Large intestine (tissue), 3 donors: ENCODE measurements around the gene GPX4. TPM values are rescaled to one million over a fixed set of nuclear protein-coding genes. Genes with fewer than 3 reads are reported as not detected.

Experiments used
- DNase-seq, 2 donors: peaks; one replicate each; pipeline versions ENCODE4 v3.0.0 to v3.0.0-alpha.2; 2013
- H3K27ac ChIP-seq: one replicate; pipeline ENCODE4 v1.5.1; 2013; ENCODE audit warnings: low read length
- H3K27me3 ChIP-seq: 2 replicates; pipeline ENCODE4 v1.6.1; 2013; ENCODE audit warnings: low read length; ENCODE audit not compliant: control insufficient read depth, insufficient read depth
- H3K36me3 ChIP-seq: 2 replicates; pipeline ENCODE4 v1.6.1; 2013; ENCODE audit warnings: low read length; ENCODE audit not compliant: control insufficient read depth, insufficient read depth
- H3K4me1 ChIP-seq: one replicate; pipeline ENCODE4 v1.6.1; 2013; ENCODE audit warnings: low read length; ENCODE audit not compliant: control insufficient read depth, insufficient read depth
- H3K4me3 ChIP-seq: one replicate; pipeline ENCODE4 v1.5.1; 2013; ENCODE audit warnings: low read length
- H3K9me3 ChIP-seq: one replicate; pipeline ENCODE4 v1.6.1; 2013; ENCODE audit warnings: mild to moderate bottlenecking, low read depth, low read length, moderate library complexity; ENCODE audit not compliant: control insufficient read depth
- WGBS: methylation state at CpG from one replicate; pipeline ENCODE4 v1.1.5; 2013; ENCODE audit warnings: low lambda C conversion rate; ENCODE audit not compliant: insufficient coverage; 5-methylcytosine and 5-hydroxymethylcytosine counted together
- polyA plus RNA-seq: library from polyadenylated mRNA; unstranded; fragments of 120-200 nt; gene quantifications from one replicate; pipeline ENCODE4 v1.2.1, GENCODE V29; 2013

Gene GPX4
- polyA plus RNA-seq, 1 donor, result 394 TPM

GRCh38 chr19:1062387-1063029 is 41.3 kb upstream of the GPX4 start:
- no peak overlapping the region for H3K4me3 ChIP-seq
- WGBS, result 60% methylated on average over 1 of the region's 17 CpGs
- no peak overlapping the region for H3K27ac ChIP-seq
- peaks cover 13% of the 10 kb centered on the region for H3K4me1 ChIP-seq
- H3K9me3 ChIP-seq, result peaks cover 42% of the 10 kb centered on the region
- H3K36me3 ChIP-seq, result no peaks in the 10 kb centered on the region
- peaks cover 41% of the 10 kb centered on the region for H3K27me3 ChIP-seq
- DNase-seq, result no peak

GRCh38 chr19:1063030-1063908 is 40.5 kb upstream of the GPX4 start:
- no peak overlapping the region for H3K4me3 ChIP-seq
- no peak for DNase-seq
- no CpG with 5 or more reads among the region's 37 CpGs for WGBS
- H3K4me1 ChIP-seq, result peaks cover 13% of the 10 kb centered on the region
- no peak overlapping the region for H3K27ac ChIP-seq
- peaks cover 49% of the 10 kb centered on the region for H3K27me3 ChIP-seq
- H3K9me3 ChIP-seq, result peaks cover 40% of the 10 kb centered on the region
- H3K36me3 ChIP-seq, result no peaks in the 10 kb centered on the region

GRCh38 chr19:1063909-1064660 is 39.7 kb upstream of the GPX4 start:
- no peak for DNase-seq

GRCh38 chr19:1064661-1065605 is 38.9 kb upstream of the GPX4 start:
- WGBS, result no CpG with 5 or more reads among the region's 60 CpGs
- Histone ChIP-seq H3K4me3 (no peak overlapping the region), H3K27ac (no peak overlapping the region)

More at GRCh38 chr19:1063909-1064660, 39.7 kb upstream of the GPX4 start:
- Histone ChIP-seq H3K4me3 (no peak overlapping the region), H3K9me3 (peaks cover 40% of the 10 kb centered on the region), H3K27me3 (peaks cover 57% of the 10 kb centered on the region), H3K4me1 (peaks cover 13% of the 10 kb centered on the region), H3K27ac (no peak overlapping the region), H3K36me3 (no peaks in the 10 kb centered on the region)
- WGBS, result 80% methylated on average over 1 of the region's 37 CpGs

DNA sequence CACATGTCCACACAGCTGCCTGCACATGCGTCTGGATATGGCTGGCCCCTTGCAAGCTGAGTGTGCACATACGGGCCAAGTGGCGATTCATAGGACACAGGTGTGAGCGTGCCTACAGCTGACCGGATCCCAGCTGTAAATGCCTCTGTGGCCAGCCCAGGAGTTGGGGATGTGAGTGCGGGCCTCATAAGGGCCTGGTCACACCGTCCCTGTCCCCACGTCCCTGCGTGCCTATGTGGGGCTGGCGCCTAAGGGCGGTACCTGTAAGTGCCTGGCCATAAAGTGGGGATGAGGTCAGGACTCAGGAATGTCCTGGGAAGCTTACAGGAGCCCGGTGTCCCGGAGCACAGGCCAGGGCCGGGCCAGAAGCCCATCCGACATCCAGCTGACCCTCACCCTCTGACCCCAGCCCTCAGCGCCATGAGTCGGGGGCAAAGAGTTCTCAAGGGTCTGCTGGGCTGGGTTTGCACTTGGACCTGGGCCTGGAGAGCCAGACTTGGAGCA is 38.1 kb upstream of the GPX4 start:
- DNase-seq, result peak; percentile 51 to 52
- no peak overlapping the region for H3K27ac ChIP-seq
- peaks cover 73% of the 10 kb centered on the region for H3K27me3 ChIP-seq
- no CpG with 5 or more reads among the region's 17 CpGs for whole genome bisulfite sequencing
- H3K4me3 ChIP-seq, result no peak overlapping the region
- H3K36me3 ChIP-seq, result no peaks in the 10 kb centered on the region
- peaks cover 13% of the 10 kb centered on the region for H3K4me1 ChIP-seq
- peaks cover 41% of the 10 kb centered on the region for H3K9me3 ChIP-seq

More at GRCh38 chr19:1064661-1065605, 38.9 kb upstream of the GPX4 start:
- peak in 1 of 2 donors; percentile 58 for DNase-seq
- H3K4me1 ChIP-seq, result peaks cover 13% of the 10 kb centered on the region
- H3K9me3 ChIP-seq, result peaks cover 41% of the 10 kb centered on the region
- H3K36me3 ChIP-seq, result no peaks in the 10 kb centered on the region
- H3K27me3 ChIP-seq, result peaks cover 65% of the 10 kb centered on the region

DNA sequence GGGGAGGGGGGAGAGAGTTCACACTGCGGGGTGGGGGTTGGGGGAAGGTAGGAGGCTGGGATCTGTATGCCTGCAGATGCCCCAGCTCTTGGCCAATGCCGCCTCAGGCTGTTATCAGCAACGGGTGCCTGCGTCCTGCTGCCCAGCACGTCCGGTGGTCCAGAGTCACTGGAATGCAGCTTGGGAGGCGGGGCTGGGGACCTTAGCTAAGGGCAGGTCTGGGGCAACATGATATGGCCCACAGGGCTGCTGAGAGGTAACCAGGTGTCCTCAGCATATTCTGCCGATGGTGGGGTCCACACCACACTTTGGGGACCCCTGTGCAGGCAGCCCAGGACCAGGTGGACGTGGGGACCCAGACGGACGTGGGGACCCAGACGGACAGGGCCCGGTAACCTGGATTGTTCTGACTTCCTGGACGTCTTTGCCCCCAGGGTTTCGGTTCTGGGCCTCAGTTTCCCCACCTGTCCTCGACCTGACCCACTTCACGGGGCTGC is 37.5 kb upstream of the GPX4 start:
- Histone ChIP-seq H3K4me1 (peaks cover 13% of the 10 kb centered on the region), H3K36me3 (no peaks in the 10 kb centered on the region), H3K4me3 (no peak overlapping the region), H3K27ac (no peak overlapping the region), H3K27me3 (peaks cover 78% of the 10 kb centered on the region), H3K9me3 (peaks cover 41% of the 10 kb centered on the region)
- no CpG with 5 or more reads among the region's 17 CpGs for WGBS
- DNase-seq, result no peak

GRCh38 chr19:1066748-1067340 is 37.0 kb upstream of the GPX4 start, which contains the start of gene ARHGAP45:
ARHGAP45 (plus strand) TSS chr19:1067167; CDS start chr19:1067406, 239 bp downstream.
- Histone ChIP-seq H3K27ac (no peak within 1 kb of the TSS), H3K4me1 (peaks cover 13% of the 10 kb centered on the region), H3K27me3 (peaks cover 82% of the 10 kb centered on the region), H3K36me3 (no peaks in the 10 kb centered on the region), H3K9me3 (peaks cover 41% of the 10 kb centered on the region), H3K4me3 (peak within 1 kb of the TSS; percentile 28)
- no peak for DNase-seq
- WGBS, result no CpG with 5 or more reads among the region's 61 CpGs

GRCh38 chr19:1067341-1067957 is 36.3 kb upstream of the GPX4 start:
- DNase-seq, result no peak
- peaks cover 38% of the 10 kb centered on the region for H3K9me3 ChIP-seq
- peaks cover 13% of the 10 kb centered on the region for H3K4me1 ChIP-seq
- no peak overlapping the region for H3K27ac ChIP-seq
- no CpG with 5 or more reads among the region's 38 CpGs for WGBS
- H3K27me3 ChIP-seq, result peaks cover 88% of the 10 kb centered on the region
- peak overlapping the region; percentile 28 for H3K4me3 ChIP-seq
- H3K36me3 ChIP-seq, result no peaks in the 10 kb centered on the region
